Epithelial cell of proximal tubule (primary cell): ENCODE results near the gene SYT8. TPM values are rescaled to one million over a fixed set of nuclear protein-coding genes. Genes with fewer than 3 reads are reported as not detected.

ENCODE experiments used
- DNase-seq: peaks from one replicate; pipeline ENCODE4 v3.0.0-alpha.2; 2011; ENCODE audit warnings: low read depth
- H3K4me3 ChIP-seq: 2 replicates; pipeline ENCODE4 v1.5.1; 2011; ENCODE audit warnings: low read depth, mild to moderate bottlenecking, low read length
- total RNA-seq: library from RNA; depleted of rRNA; stranded (reverse); fragments of >200 nt; gene quantifications from 2 replicates; pipeline ENCODE4 v1.2.3, GENCODE V29; 2015
- TF ChIP-seq, protein P1 (sequence below): conservative IDR thresholded peaks from 2 replicates; pipeline ENCODE4 v1.5.1; 2012; ENCODE audit warnings: low read depth, mild to moderate bottlenecking, low read length

SYT8 gene
- total RNA-seq, 1 donor from 2014 or later, result 0.81 TPM

DNA sequence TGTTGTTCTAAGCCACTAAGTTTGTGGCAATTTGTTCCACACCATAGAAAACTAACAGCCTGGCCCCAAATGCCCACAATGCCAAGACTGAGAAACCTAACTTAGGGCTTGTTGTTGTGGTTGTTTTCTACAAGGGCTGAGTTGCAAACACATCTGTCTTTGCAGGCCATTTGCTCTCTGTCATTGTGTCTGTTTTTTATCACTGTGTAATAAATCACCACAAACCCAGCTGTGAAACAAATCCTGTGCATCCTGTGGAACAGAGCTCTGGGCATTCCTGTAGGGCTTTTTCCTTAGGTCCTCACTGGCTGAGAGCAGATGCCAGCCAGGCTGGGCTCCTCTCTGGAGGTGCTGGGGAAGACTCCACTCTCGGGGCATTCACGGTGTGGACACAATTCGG is 15.7 kb upstream of the SYT8 start:
- TF ChIP-seq, protein P1, sequence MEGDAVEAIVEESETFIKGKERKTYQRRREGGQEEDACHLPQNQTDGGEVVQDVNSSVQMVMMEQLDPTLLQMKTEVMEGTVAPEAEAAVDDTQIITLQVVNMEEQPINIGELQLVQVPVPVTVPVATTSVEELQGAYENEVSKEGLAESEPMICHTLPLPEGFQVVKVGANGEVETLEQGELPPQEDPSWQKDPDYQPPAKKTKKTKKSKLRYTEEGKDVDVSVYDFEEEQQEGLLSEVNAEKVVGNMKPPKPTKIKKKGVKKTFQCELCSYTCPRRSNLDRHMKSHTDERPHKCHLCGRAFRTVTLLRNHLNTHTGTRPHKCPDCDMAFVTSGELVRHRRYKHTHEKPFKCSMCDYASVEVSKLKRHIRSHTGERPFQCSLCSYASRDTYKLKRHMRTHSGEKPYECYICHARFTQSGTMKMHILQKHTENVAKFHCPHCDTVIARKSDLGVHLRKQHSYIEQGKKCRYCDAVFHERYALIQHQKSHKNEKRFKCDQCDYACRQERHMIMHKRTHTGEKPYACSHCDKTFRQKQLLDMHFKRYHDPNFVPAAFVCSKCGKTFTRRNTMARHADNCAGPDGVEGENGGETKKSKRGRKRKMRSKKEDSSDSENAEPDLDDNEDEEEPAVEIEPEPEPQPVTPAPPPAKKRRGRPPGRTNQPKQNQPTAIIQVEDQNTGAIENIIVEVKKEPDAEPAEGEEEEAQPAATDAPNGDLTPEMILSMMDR, result no peak
- H3K4me3 ChIP-seq, result no peak overlapping the region
- no peak for DNase-seq

GRCh38 chr11:1820463-1821325 is 14.1 kb upstream of the SYT8 start:
- DNase-seq, result no peak
- TF ChIP-seq, protein P1, result no peak
- no peak overlapping the region for H3K4me3 ChIP-seq

DNA sequence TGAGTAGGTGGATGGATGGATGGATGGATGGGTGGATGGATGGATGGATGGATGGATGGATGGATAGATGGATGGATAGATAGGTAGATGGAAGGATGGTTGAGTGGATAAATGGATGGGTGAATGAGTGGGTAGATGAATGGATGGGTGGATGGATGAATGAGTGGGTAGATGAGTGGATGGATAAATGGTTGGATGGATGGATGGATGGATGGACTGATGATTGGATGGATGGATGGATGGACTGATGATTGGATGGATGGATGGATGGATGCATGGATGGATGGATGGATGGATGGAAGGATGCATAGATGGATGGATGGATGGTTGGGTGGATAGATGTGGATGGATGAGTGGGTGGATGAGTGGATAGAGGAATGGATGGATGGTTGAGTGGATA is 13.2 kb upstream of the SYT8 start:
- TF ChIP-seq, protein P1, result no peak
- no peak overlapping the region for H3K4me3 ChIP-seq
- no peak for DNase-seq

DNA sequence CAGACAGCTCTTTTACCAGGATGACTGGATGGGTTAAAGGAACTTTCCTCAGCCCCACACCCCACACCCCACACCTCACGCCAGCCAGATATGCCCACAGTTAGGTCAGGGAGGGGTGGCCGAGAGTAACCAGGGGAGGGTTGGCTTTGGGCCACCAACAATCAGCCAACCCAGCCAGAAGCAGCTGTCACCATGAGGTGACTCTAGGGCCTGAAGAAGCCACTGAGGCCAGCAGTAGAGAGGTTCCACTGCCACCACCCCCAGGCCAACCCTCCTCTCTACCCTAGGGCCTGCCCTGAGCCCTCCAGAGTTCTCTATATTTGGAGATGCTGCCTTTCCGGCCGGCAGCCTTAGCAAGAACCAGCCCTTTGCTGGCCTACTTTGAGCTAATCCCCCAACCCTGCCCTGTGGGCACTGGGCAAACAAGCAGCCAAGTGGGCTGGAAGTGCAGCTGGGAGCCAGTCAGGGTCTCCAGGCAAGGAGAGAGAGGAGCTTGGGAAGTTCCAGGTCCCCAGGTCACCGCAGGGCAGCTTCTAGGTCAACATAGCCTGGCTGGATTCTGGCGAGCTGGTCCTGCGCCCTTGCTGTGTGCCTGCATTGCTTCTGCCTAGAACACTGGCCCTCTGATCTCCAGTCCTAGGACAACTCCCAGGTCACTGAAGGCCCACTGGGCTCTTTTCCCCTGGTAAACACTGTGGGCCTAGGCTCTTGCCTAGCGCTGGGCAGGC is 12.0 kb upstream of the SYT8 start:
- TF ChIP-seq, protein P1, result no peak
- no peak for DNase-seq
- no peak overlapping the region for H3K4me3 ChIP-seq

DNA sequence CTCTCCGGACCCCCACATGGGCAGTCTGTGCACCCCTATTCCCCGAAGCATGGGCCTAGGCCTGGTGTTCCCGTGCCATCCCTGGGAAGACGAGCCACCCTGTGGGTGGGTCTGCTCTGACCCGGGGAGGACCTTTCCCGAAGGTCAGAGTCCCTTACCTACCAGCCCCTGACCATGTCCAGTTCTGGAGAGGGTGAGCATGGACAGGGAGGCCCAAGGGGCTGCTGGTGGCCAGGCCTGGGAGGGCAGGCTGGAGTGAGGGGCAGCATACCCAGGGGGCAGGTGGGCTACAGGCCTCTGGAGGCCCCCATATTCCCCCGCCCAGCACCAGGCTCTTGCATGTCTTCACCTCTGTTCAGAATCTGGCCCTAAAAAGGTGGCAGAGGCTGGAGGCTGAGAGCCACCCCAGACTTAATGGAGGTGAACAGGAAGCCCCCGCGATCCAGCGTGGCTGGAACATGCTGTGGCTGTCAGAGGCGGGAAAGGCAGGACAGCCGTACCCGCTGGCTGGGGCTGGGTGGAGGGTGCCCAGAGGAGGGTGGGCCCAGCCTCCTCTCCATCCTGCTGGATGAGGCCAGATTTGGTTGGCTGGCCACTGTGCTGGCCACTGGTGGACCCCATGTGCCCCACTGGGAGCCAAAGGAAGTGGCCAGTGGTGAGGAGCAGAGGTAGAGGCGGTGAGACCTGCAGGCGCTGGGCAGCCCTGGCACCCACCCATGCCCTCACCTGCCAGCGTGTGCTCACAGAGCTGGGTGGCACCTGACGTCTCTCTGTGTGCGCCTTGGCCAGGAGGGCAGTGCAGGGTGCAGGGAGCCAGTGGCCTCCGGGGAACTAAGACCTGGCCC is 11.2 kb upstream of the SYT8 start:
- TF ChIP-seq, protein P1, result no peak
- no peak overlapping the region for H3K4me3 ChIP-seq
- DNase-seq, result no peak

GRCh38 chr11:1824221-1825038 is 10.4 kb upstream of the SYT8 start:
- DNase-seq, result no peak
- TF ChIP-seq, protein P1, result no peak
- no peak overlapping the region for H3K4me3 ChIP-seq
